CD4-positive, alpha-beta memory T cell (primary cell): ENCODE results near the gene ATP5PB. TPM values are rescaled to one million over a fixed set of nuclear protein-coding genes. Genes with fewer than 3 reads are reported as not detected.

ENCODE experiments used
- CTCF ChIA-PET: fragments of 350-600 bp; sonication (Branson Sonifier 250); formaldehyde crosslinking; loops from one replicate; lab custom pipeline; 2021; ENCODE audit warnings: inconsistent platforms; ENCODE audit not compliant: partially characterized antibody; lab: Charles Lee
- POLR2A ChIA-PET: fragments of 350-600 bp; sonication (Branson Sonifier 250); formaldehyde crosslinking; loops from one replicate; lab custom pipeline; 2021; ENCODE audit not compliant: partially characterized antibody; lab: Charles Lee
- DNase-seq, 5 donors: peaks; one replicate each; pipeline versions ENCODE4 v3.0.0 to v3.0.0-alpha.2; 2020 to 2022; ENCODE audit warnings: mixed read lengths in 1 of 5
- H3K27ac ChIP-seq: one replicate; pipeline ENCODE4 v1.7.0; 2013; ENCODE audit warnings: low read depth, low read length
- H3K27me3 ChIP-seq: 2 replicates; pipeline ENCODE4 v1.7.0; 2013; ENCODE audit warnings: mild to moderate bottlenecking, low read length, moderate library complexity; ENCODE audit not compliant: insufficient read depth
- H3K36me3 ChIP-seq: 2 replicates; pipeline ENCODE4 v1.7.0; 2013; ENCODE audit warnings: mild to moderate bottlenecking, low read length, moderate library complexity; ENCODE audit not compliant: insufficient read depth
- H3K4me1 ChIP-seq: 2 replicates; pipeline ENCODE4 v1.7.0; 2013; ENCODE audit warnings: mild to moderate bottlenecking, low read length, moderate library complexity; ENCODE audit not compliant: insufficient read depth
- H3K4me3 ChIP-seq, 2 donors: one replicate each; pipeline ENCODE4 v1.7.0; 2013; ENCODE audit warnings: low read length in 2 of 2, mild to moderate bottlenecking in 1 of 2
- H3K9me3 ChIP-seq, 2 donors: one replicate each; pipeline ENCODE4 v1.7.0; 2013; ENCODE audit warnings: low read length in 2 of 2, control low read depth in 1 of 2; ENCODE audit not compliant: control insufficient read depth in 1 of 2
- H3K27ac Mint-ChIP-seq, 7 donors: one replicate each; pipeline ENCODE4 v1.8.0; 2020 to 2021; ENCODE audit warnings: mixed read lengths in 7 of 7, mild to moderate bottlenecking in 6 of 7, inconsistent platforms in 3 of 7, moderate library complexity in 3 of 7
- H3K27me3 Mint-ChIP-seq, 2 donors: one replicate each; pipeline ENCODE4 v1.8.0; 2020 to 2021; ENCODE audit warnings: mixed read lengths in 2 of 2
- H3K36me3 Mint-ChIP-seq, 2 donors: one replicate each; pipeline ENCODE4 v1.8.0; 2020 to 2021; ENCODE audit warnings: mixed read lengths in 2 of 2, inconsistent platforms in 1 of 2, mild to moderate bottlenecking in 1 of 2
- H3K4me1 Mint-ChIP-seq, 4 donors: one replicate each; pipeline ENCODE4 v1.8.0; 2020 to 2021; ENCODE audit warnings: mixed read lengths in 4 of 4, mild to moderate bottlenecking in 1 of 4
- H3K4me3 Mint-ChIP-seq, 8 donors: one replicate each; pipeline ENCODE4 v1.8.0; 2020 to 2021; ENCODE audit warnings: mixed read lengths in 8 of 8, mild to moderate bottlenecking in 7 of 8, moderate library complexity in 6 of 8, inconsistent platforms in 3 of 8
- H3K9me3 Mint-ChIP-seq, 8 donors: one replicate each; pipeline ENCODE4 v1.8.0; 2020 to 2021; ENCODE audit warnings: mixed read lengths in 8 of 8, mild to moderate bottlenecking in 5 of 8, inconsistent platforms in 3 of 8, moderate library complexity in 1 of 8
- intact Hi-C: fragments of 100-400 bp; cut with micrococcal nuclease; formaldehyde crosslinking; loops from one replicate; pipeline ENCODE4 v1.15.1; 2023
- polyA plus RNA-seq, 2 donors: library from polyadenylated mRNA; unstranded; fragments of 300-500 nt; fragmentation: Illumina TruSeq; gene quantifications; one replicate each; pipeline ENCODE4 v1.2.3, GENCODE V29; 2021
- total RNA-seq, 2 experiments: library from RNA; stranded (reverse); gene quantifications; one replicate each; pipeline ENCODE4 v1.2.3, GENCODE V29; 2021

ATP5PB gene
- total and polyA plus RNA-seq, 4 experiments from 2014 or later = 103 to 655 (median 299) TPM

GRCh38 chr1:111463029-111463683, 13.9 kb downstream of the ATP5PB start:
- intact Hi-C loops = no loop called here
- H3K9me3 ChIP-seq = no peaks in the 10 kb centered on the region
- Mint-ChIP-seq H3K4me1 (peaks cover 8 to 26% (median 19%) of the 10 kb centered on the region in 4 donors), H3K4me3 (no peak overlapping the region), H3K36me3 (peaks cover 53 to 58% of the 10 kb centered on the region in 2 donors), H3K27ac (peak overlapping the region in 4 of 7 donors; percentile 22 to 68 (median 36)), H3K9me3 (no peaks in the 10 kb centered on the region), H3K27me3 (no peaks in the 10 kb centered on the region)
- H3K27me3 ChIP-seq = no peaks in the 10 kb centered on the region
- no peak overlapping the region for H3K4me3 ChIP-seq
- ChIA-PET POLR2A (interaction anchor here (0.7 to 3.2 kb wide), 3 partner anchors 13 to 51 kb away, joined by 3 to 16 read pairs (median 3); no protein-coding TSS in a partner anchor), CTCF (interaction anchor here (0.7 to 2.0 kb wide), 6 partner anchors 10 to 248 kb away, joined by 3 to 5 read pairs (median 4); no protein-coding TSS in a partner anchor)
- no peak overlapping the region for H3K27ac ChIP-seq
- peaks cover 3% of the 10 kb centered on the region for H3K4me1 ChIP-seq
- DNase-seq = no peak
- H3K36me3 ChIP-seq = peaks cover 25% of the 10 kb centered on the region

GRCh38 chr1:111465754-111466153, 16.5 kb downstream of the ATP5PB start:
- Mint-ChIP-seq H3K27me3 (no peaks in the 10 kb centered on the region), H3K4me1 (peaks cover 6 to 22% (median 18%) of the 10 kb centered on the region in 4 donors), H3K36me3 (peaks cover 39% of the 10 kb centered on the region in 2 donors), H3K4me3 (no peak overlapping the region), H3K9me3 (no peaks in the 10 kb centered on the region), H3K27ac (peak overlapping the region in 1 of 7 donors; percentile 8)
- ChIA-PET CTCF (interaction anchor here (1.3 to 2.4 kb wide), 4 partner anchors 8 to 42 kb away, joined by 3 to 9 read pairs (median 4); partner anchors contain the start of gene C1orf162), POLR2A (interaction anchor here (1.1 to 2.6 kb wide), 4 partner anchors 11 to 128 kb away, joined by 3 to 9 read pairs (median 5); partner anchors contain the start of gene WDR77)
- Histone ChIP-seq H3K4me1 (peaks cover 29% of the 10 kb centered on the region), H3K9me3 (no peaks in the 10 kb centered on the region), H3K36me3 (peaks cover 5% of the 10 kb centered on the region), H3K27ac (no peak overlapping the region), H3K27me3 (no peaks in the 10 kb centered on the region), H3K4me3 (no peak overlapping the region)
- intact Hi-C loops = no loop called here
- DNase-seq = no peak

- intact Hi-C loops = no loop called here
- Mint-ChIP-seq H3K9me3 (no peaks in the 10 kb centered on the region), H3K27me3 (no peaks in the 10 kb centered on the region), H3K36me3 (peaks cover 33 to 36% of the 10 kb centered on the region in 2 donors), H3K4me1 (peaks cover 6 to 22% (median 18%) of the 10 kb centered on the region in 4 donors), H3K27ac (peak overlapping the region in 1 of 7 donors; percentile 23), H3K4me3 (no peak overlapping the region)
- Histone ChIP-seq H3K27ac (no peak overlapping the region), H3K4me1 (peaks cover 37% of the 10 kb centered on the region), H3K36me3 (peaks cover 5% of the 10 kb centered on the region), H3K4me3 (no peak overlapping the region), H3K9me3 (no peaks in the 10 kb centered on the region), H3K27me3 (no peaks in the 10 kb centered on the region)
- ChIA-PET POLR2A (interaction anchor here (2.6 kb wide), 1 partner anchor 42 kb away, joined by 7 read pairs; no protein-coding TSS in a partner anchor), CTCF (interaction anchor here (2.2 to 2.4 kb wide), 2 partner anchors 16 to 41 kb away, joined by 6 to 9 read pairs; no protein-coding TSS in a partner anchor)
- DNase-seq = no peak
Measured at GRCh38 chr1:111466480-111466879, 17.2 kb downstream of the ATP5PB start.

- Mint-ChIP-seq H3K4me1 (peaks cover 14 to 24% (median 19%) of the 10 kb centered on the region in 4 donors), H3K27me3 (no peaks in the 10 kb centered on the region), H3K9me3 (peaks cover 0 to 2% (median 0%) of the 10 kb centered on the region in 8 donors), H3K27ac (peak overlapping the region in 4 of 7 donors; percentile 9 to 70 (median 21)), H3K36me3 (peaks cover 17 to 27% of the 10 kb centered on the region in 2 donors), H3K4me3 (no peak overlapping the region)
- no peak for DNase-seq
- Histone ChIP-seq H3K27me3 (no peaks in the 10 kb centered on the region), H3K9me3 (no peaks in the 10 kb centered on the region), H3K4me1 (peaks cover 53% of the 10 kb centered on the region), H3K4me3 (no peak overlapping the region), H3K36me3 (no peaks in the 10 kb centered on the region), H3K27ac (no peak overlapping the region)
- POLR2A ChIA-PET = interaction anchor here (0.6 to 2.6 kb wide), 5 partner anchors 15 to 40 kb away, joined by 3 to 8 read pairs (median 6); partner anchors contain the start of genes ATP5PB and WDR77
- CTCF ChIA-PET = interaction anchor here (0.7 to 1.6 kb wide), 10 partner anchors 8 to 287 kb away, joined by 3 to 5 read pairs (median 4); partner anchors contain the start of gene WDR77
- intact Hi-C loops = no loop called here
Measured at GRCh38 chr1:111467865-111468716, 18.8 kb downstream of the ATP5PB start.

DNA sequence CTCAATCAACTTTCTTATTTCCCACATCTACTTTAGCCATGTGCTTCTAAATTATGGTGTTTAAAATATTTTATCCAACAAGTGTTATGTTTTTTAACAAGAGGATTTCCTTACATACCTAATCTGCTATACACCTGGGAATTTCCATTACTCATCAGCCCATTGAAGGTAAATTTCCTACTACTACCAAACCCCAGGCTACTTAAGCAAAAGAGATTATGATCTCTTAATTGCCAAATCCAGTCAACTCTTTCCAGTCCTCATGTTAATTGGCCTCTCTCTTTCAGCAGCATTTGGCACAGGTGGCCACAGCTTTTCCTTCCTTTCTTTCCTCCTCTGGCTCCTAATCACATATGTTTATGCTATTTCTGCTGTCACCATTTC, 19.4 kb downstream of the ATP5PB start:
- Histone ChIP-seq H3K36me3 (no peaks in the 10 kb centered on the region), H3K27me3 (no peaks in the 10 kb centered on the region), H3K9me3 (no peaks in the 10 kb centered on the region), H3K4me1 (peaks cover 58% of the 10 kb centered on the region), H3K4me3 (no peak overlapping the region), H3K27ac (no peak overlapping the region)
- no peak overlapping the region for H3K4me3 Mint-ChIP-seq
- intact Hi-C loops = no loop called here
- no peaks in the 10 kb centered on the region for H3K27me3 Mint-ChIP-seq
- peak in 1 of 5 donors; percentile 33 for DNase-seq
- peaks cover 18 to 21% (median 18%) of the 10 kb centered on the region in 4 donors for H3K4me1 Mint-ChIP-seq
- no peak overlapping the region for H3K27ac Mint-ChIP-seq
- CTCF ChIA-PET = interaction anchor here (0.7 to 1.6 kb wide), 11 partner anchors 9 to 286 kb away, joined by 3 to 5 read pairs (median 3); partner anchors contain the start of gene WDR77
- H3K9me3 Mint-ChIP-seq = peaks cover 0 to 2% (median 0%) of the 10 kb centered on the region in 8 donors
- POLR2A ChIA-PET = interaction anchor here (0.6 to 1.6 kb wide), 3 partner anchors 21 to 39 kb away, joined by 3 to 8 read pairs (median 6); partner anchors contain the start of genes ATP5PB and WDR77
- H3K36me3 Mint-ChIP-seq = peaks cover 14 to 23% of the 10 kb centered on the region in 2 donors

DNA sequence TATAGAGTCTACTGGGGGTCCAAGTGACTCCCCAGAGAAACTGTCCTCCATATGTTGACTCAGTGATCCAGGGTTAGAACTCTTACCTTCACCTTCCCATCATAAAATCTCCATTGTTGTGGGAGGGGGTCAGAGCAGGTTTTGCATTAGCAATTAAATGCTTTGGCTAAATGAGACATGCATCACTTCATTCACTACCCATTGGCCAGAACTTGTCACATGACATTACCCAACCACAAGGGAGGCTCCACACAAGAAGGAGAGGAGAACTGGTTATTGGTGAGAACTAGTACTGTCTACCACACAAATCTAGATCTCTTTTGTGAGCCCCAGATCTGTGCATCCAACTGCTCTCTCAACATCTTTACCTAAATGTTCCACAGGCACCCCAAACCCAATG, 20.3 kb downstream of the ATP5PB start:
- CTCF ChIA-PET = interaction anchor here (0.9 to 1.6 kb wide), 9 partner anchors 10 to 253 kb away, joined by 3 to 5 read pairs (median 4); partner anchors contain the start of gene WDR77
- Histone ChIP-seq H3K9me3 (no peaks in the 10 kb centered on the region), H3K4me1 (peaks cover 65% of the 10 kb centered on the region), H3K27ac (peak overlapping the region; percentile 68), H3K36me3 (no peaks in the 10 kb centered on the region), H3K27me3 (no peaks in the 10 kb centered on the region), H3K4me3 (no peak overlapping the region)
- H3K36me3 Mint-ChIP-seq = peaks cover 12 to 15% of the 10 kb centered on the region in 2 donors
- DNase-seq = no peak
- H3K27me3 Mint-ChIP-seq = no peaks in the 10 kb centered on the region
- POLR2A ChIA-PET = interaction anchor here (1.4 to 1.6 kb wide), 2 partner anchors 22 to 38 kb away, joined by 6 to 8 read pairs; partner anchors contain the start of genes ATP5PB and WDR77
- intact Hi-C loops = no loop called here
- peaks cover 15 to 23% (median 18%) of the 10 kb centered on the region in 4 donors for H3K4me1 Mint-ChIP-seq
- H3K9me3 Mint-ChIP-seq = peaks cover 0 to 2% (median 0%) of the 10 kb centered on the region in 8 donors
- no peak overlapping the region for H3K27ac Mint-ChIP-seq
- no peak overlapping the region for H3K4me3 Mint-ChIP-seq
